ENCODE results near the gene JAZF1. TPM values are rescaled to one million over a fixed set of nuclear protein-coding genes. Genes with fewer than 3 reads are reported as not detected.

The JAZF1 gene
- total and polyA plus RNA-seq, 2 of the 8 experiments (the other 6 are each of a cell fraction or from before 2014, with no cell fraction given), result 2.6 to 21.8 TPM

GRCh38 chr7:28135315-28135714, 45.3 kb downstream of the JAZF1 start:
- no peaks in the 10 kb centered on the region; the same call in 1 of the 2 replicates for H3K79me1 ChIP-seq (ENCODE audit: low read depth, low read length)
- H2AK5ac ChIP-seq (ENCODE audit: low read depth, low read length), result no peak overlapping the region
- no peak overlapping the region for H2BK15ac ChIP-seq (ENCODE audit: low read length)
- H4K8ac ChIP-seq (ENCODE audit: extremely low read depth, insufficient read depth, low read length), result no peak overlapping the region
- H3K36me3 ChIP-seq (ENCODE audit: control insufficient read depth in 2 of 4, insufficient read depth in 4 of 4, low read length in 3 of 4), result no peaks in the 10 kb centered on the region
- H3K18ac ChIP-seq (ENCODE audit: extremely low read depth, low read length), result no peak overlapping the region
- H3K9me3 ChIP-seq (ENCODE audit: insufficient read depth in 2 of 2, low read depth in 1 of 2, low read length in 1 of 2), result no peaks in the 10 kb centered on the region
- no peaks in the 10 kb centered on the region for H3K27me3 ChIP-seq (replicated peaks in 1 of 4; ENCODE audit: control insufficient read depth in 3 of 4, extremely low read depth in 1 of 4, insufficient read depth in 3 of 4, low read length in 3 of 4)
- H2AFZ ChIP-seq (ENCODE audit: low read length), result no peak overlapping the region
- DNase-seq (ENCODE audit: low read depth in 1 of 2, low spot score in 2 of 2), result no peak
- no peaks in the 10 kb centered on the region for H3K23me2 ChIP-seq (ENCODE audit: low read depth, low read length)
- no peaks in the 10 kb centered on the region; a peak in 2 of 7 replicates for H3K4me1 ChIP-seq (replicated peaks in 1 of 4; ENCODE audit: control insufficient read depth in 3 of 4, insufficient read depth in 4 of 4, low read length in 3 of 4)
- no peak overlapping the region for H4K91ac ChIP-seq (replicated peaks; ENCODE audit: insufficient read length, low read length)
- no peak overlapping the region for H3K27ac ChIP-seq (ENCODE audit: low read depth, low read length)
- H2BK12ac ChIP-seq (ENCODE audit: low read depth, low read length), result no peak overlapping the region
- H4K5ac ChIP-seq (ENCODE audit: insufficient read length, low read depth, low read length), result no peak overlapping the region
- no peak overlapping the region for H2BK120ac ChIP-seq (replicated peaks; ENCODE audit: low read depth, low read length)
- H3K79me2 ChIP-seq (ENCODE audit: control insufficient read depth in 1 of 2, insufficient read depth in 2 of 2, low read length in 2 of 2), result no peaks in the 10 kb centered on the region; a peak in 1 of 4 replicates
- TF ChIP-seq RNF2 (IDR thresholded peaks at IDR 0.05; ENCODE audit: borderline replicate concordance, low read depth, low read length, missing control alignments, poor library complexity, severe bottlenecking) (no peak), CTBP2 (IDR thresholded peaks at IDR 0.05; ENCODE audit: borderline replicate concordance, insufficient read depth, insufficient read length, low read length) (no peak), SIN3A (conservative IDR thresholded peaks at IDR 0.05 in 1 of 2, IDR thresholded peaks at IDR 0.05 in 1 of 2; ENCODE audit: low read depth in 1 of 2, low read length in 2 of 2) (no peak)
- H3K9ac ChIP-seq (replicated peaks in 1 of 4; ENCODE audit: extremely low read depth in 1 of 4, low read depth in 3 of 4, low read length in 3 of 4), result no peak overlapping the region
- no peak overlapping the region for H2BK5ac ChIP-seq (ENCODE audit: low read depth, low read length)
- no peak for FAIRE-seq
- no peak overlapping the region for H3K4me3 ChIP-seq (ENCODE audit: extremely low read depth in 1 of 4, insufficient read depth in 2 of 4, low read depth in 3 of 4, low read length in 4 of 4)
- no peak overlapping the region for H3K14ac ChIP-seq (ENCODE audit: insufficient read length)
- H3K4ac ChIP-seq (replicated peaks; ENCODE audit: insufficient read length, low read depth, low read length), result no peak overlapping the region
- H4K20me1 ChIP-seq (replicated peaks in 1 of 2; ENCODE audit: control insufficient read depth in 1 of 2, insufficient read depth in 2 of 2, low read length in 2 of 2), result no peaks in the 10 kb centered on the region
- H3K56ac ChIP-seq (replicated peaks; ENCODE audit: insufficient read length, low read depth, low read length), result no peak overlapping the region
- H3K23ac ChIP-seq (ENCODE audit: insufficient read length), result no peak overlapping the region
- no peak overlapping the region for H2BK20ac ChIP-seq (ENCODE audit: low read length)
- POLR2A ChIA-PET (ENCODE audit: partially characterized antibody), result no interaction called here
- no peak overlapping the region for H3K4me2 ChIP-seq (ENCODE audit: insufficient read depth in 1 of 2, low read depth in 2 of 2, low read length in 2 of 2)
- CTCF ChIA-PET (ENCODE audit: partially characterized antibody), result interaction anchor here (0.9 to 1.2 kb wide), 2 partner anchors 27 to 33 kb away, joined by 3 to 5 read pairs; no protein-coding TSS in a partner anchor
- WGBS, 2 experiments (ENCODE audit: extremely low coverage in 1 of 2, insufficient coverage in 1 of 2, insufficient read length in 1 of 2, insufficient replicate concordance in 2 of 2, low coverage in 1 of 2, low lambda C conversion rate in 2 of 2, missing lambda C conversion rate in 1 of 2), result 91% methylated on average over 4 of the region's 4 CpGs; no CpG with 5 or more reads in 1 of the 2 experiments

Measured in H1 (cell line).